Mesenchymal stem cell (in vitro differentiated cells and primary cell): ENCODE results near the gene FMNL3.
A peak's percentile ranks its signal among the peaks of the same experiment; 100 is the strongest.

ENCODE experiments used
- DNase-seq: peaks from one replicate; pipeline ENCODE4 v3.0.0-alpha.2; 2013
- H2AFZ ChIP-seq: one replicate; pipeline ENCODE4 v1.6.1; 2013; ENCODE audit warnings: low read depth, mild to moderate bottlenecking, control low read depth, inconsistent platforms, low read length, moderate library complexity
- H2AK5ac ChIP-seq: 2 replicates; pipeline ENCODE4 v1.6.1; 2013; ENCODE audit warnings: low read length, moderate library complexity, mild to moderate bottlenecking, inconsistent platforms; ENCODE audit not compliant: severe bottlenecking
- H2BK120ac ChIP-seq: one replicate; pipeline ENCODE4 v1.6.1; 2013; ENCODE audit warnings: low read depth, mild to moderate bottlenecking, inconsistent platforms, low read length, moderate library complexity
- H2BK12ac ChIP-seq, 2 experiments: one replicate each; pipeline ENCODE4 v1.6.1; 2013; ENCODE audit warnings: inconsistent platforms in 2 of 2, low read length in 2 of 2, mild to moderate bottlenecking in 2 of 2, moderate library complexity in 2 of 2, control low read depth in 1 of 2
- H2BK15ac ChIP-seq: one replicate; pipeline ENCODE4 v1.6.1; 2013; ENCODE audit warnings: mild to moderate bottlenecking, low read depth, inconsistent platforms; ENCODE audit not compliant: poor library complexity, severe bottlenecking
- H2BK5ac ChIP-seq: 2 replicates; pipeline ENCODE4 v1.6.1; 2013; ENCODE audit warnings: low read depth, mild to moderate bottlenecking, low read length, control low read depth, inconsistent platforms; ENCODE audit not compliant: poor library complexity, severe bottlenecking
- H3K14ac ChIP-seq, 2 experiments: one replicate each; pipeline ENCODE4 v1.6.1; 2013; ENCODE audit warnings: inconsistent platforms in 2 of 2, low read length in 2 of 2, control low read depth in 1 of 2, mild to moderate bottlenecking in 1 of 2, moderate library complexity in 1 of 2
- H3K18ac ChIP-seq, 2 experiments: one replicate each; pipeline ENCODE4 v1.6.1; 2013; ENCODE audit warnings: inconsistent platforms in 2 of 2, low read length in 2 of 2, control low read depth in 1 of 2, low read depth in 1 of 2, mild to moderate bottlenecking in 1 of 2
- H3K23ac ChIP-seq, 2 experiments: one replicate each; pipeline ENCODE4 v1.6.1; 2013; ENCODE audit warnings: inconsistent platforms in 2 of 2, low read length in 2 of 2, mild to moderate bottlenecking in 2 of 2, moderate library complexity in 2 of 2, control low read depth in 1 of 2
- H3K27ac ChIP-seq: 2 replicates; pipeline ENCODE4 v1.5.1; 2013; ENCODE audit warnings: mild to moderate bottlenecking, moderate library complexity, low read length, control low read depth, inconsistent platforms; ENCODE audit not compliant: poor library complexity, severe bottlenecking
- H3K27me3 ChIP-seq, 2 experiments: 2 replicates each; pipeline versions ENCODE4 v1.6.1 to v1.7.0; 2013; ENCODE audit warnings: low read length in 2 of 2, mild to moderate bottlenecking in 2 of 2, moderate library complexity in 2 of 2, control low read depth in 1 of 2, inconsistent platforms in 1 of 2; ENCODE audit not compliant: control insufficient read depth in 1 of 2, insufficient read depth in 1 of 2
- H3K36me3 ChIP-seq, 2 experiments: 2 replicates each; pipeline versions ENCODE4 v1.6.1 to v1.7.0; 2013; ENCODE audit warnings: low read length in 2 of 2, control low read depth in 1 of 2, inconsistent platforms in 1 of 2, low read depth in 1 of 2, mild to moderate bottlenecking in 1 of 2; ENCODE audit not compliant: insufficient read depth in 2 of 2, control insufficient read depth in 1 of 2
- H3K4ac ChIP-seq, 2 experiments: one replicate each; pipeline ENCODE4 v1.6.1; 2013; ENCODE audit warnings: inconsistent platforms in 2 of 2, low read length in 2 of 2, mild to moderate bottlenecking in 2 of 2, moderate library complexity in 2 of 2, control low read depth in 1 of 2, low read depth in 1 of 2
- H3K4me1 ChIP-seq: 2 replicates; pipeline ENCODE4 v1.6.1; 2013; ENCODE audit warnings: low read depth, low read length, control low read depth; ENCODE audit not compliant: control insufficient read depth, insufficient read depth
- H3K4me2 ChIP-seq: 2 replicates; pipeline ENCODE4 v1.6.1; 2013; ENCODE audit warnings: low read length, mild to moderate bottlenecking, inconsistent platforms; ENCODE audit not compliant: poor library complexity, severe bottlenecking
- H3K4me3 ChIP-seq, 2 experiments: 2 replicates each; pipeline versions ENCODE4 v1.5.1 to v1.7.0; 2013; ENCODE audit warnings: low read length in 2 of 2, mild to moderate bottlenecking in 2 of 2, control low read depth in 1 of 2, low read depth in 1 of 2; ENCODE audit not compliant: insufficient read depth in 1 of 2
- H3K79me1 ChIP-seq: replicated peaks from 2 replicates; pipeline ENCODE4 v1.6.1; 2013; ENCODE audit warnings: mild to moderate bottlenecking, control low read depth, low read length, inconsistent platforms; ENCODE audit not compliant: poor library complexity, severe bottlenecking
- H3K9ac ChIP-seq: 2 replicates; pipeline ENCODE4 v1.7.0; 2013; ENCODE audit warnings: mild to moderate bottlenecking, low read length, moderate library complexity
- H3K9me3 ChIP-seq: 2 replicates; pipeline ENCODE4 v1.7.0; 2013; ENCODE audit warnings: mild to moderate bottlenecking, low read length; ENCODE audit not compliant: control insufficient read depth
- H4K8ac ChIP-seq: one replicate; pipeline ENCODE4 v1.6.1; 2013; ENCODE audit warnings: inconsistent platforms, mild to moderate bottlenecking, low read length, moderate library complexity
- H4K91ac ChIP-seq: one replicate; pipeline ENCODE4 v1.6.1; 2013; ENCODE audit warnings: mild to moderate bottlenecking, low read length, inconsistent platforms
- WGBS: methylation state at CpG from one replicate; pipeline ENCODE4 v1.1.7; 2013; ENCODE audit warnings: mixed read lengths; 5-methylcytosine and 5-hydroxymethylcytosine counted together

Gene FMNL3

GRCh38 chr12:49672301-49673217 lies 34.6 kb downstream of the FMNL3 start:
- H2BK15ac ChIP-seq: no peak overlapping the region
- H3K4ac ChIP-seq: peak overlapping the region; percentile 75 to 95
- peak overlapping the region; percentile 65 for H4K8ac ChIP-seq
- H3K9me3 ChIP-seq: no peaks in the 10 kb centered on the region
- peak overlapping the region; percentile 90 for H4K91ac ChIP-seq
- no peak overlapping the region for H2BK5ac ChIP-seq
- H3K14ac ChIP-seq: peak overlapping the region in 1 of 2 experiments; percentile 29
- no peak overlapping the region for H3K4me2 ChIP-seq
- H3K18ac ChIP-seq: peak overlapping the region; percentile 75 to 79
- WGBS: 69% methylated on average over 5 of the region's 5 CpGs
- H3K36me3 ChIP-seq: no peaks in the 10 kb centered on the region
- H2AFZ ChIP-seq: no peak overlapping the region
- H2BK12ac ChIP-seq: peak overlapping the region; percentile 84 to 99
- H3K4me1 ChIP-seq: peaks cover 25% of the 10 kb centered on the region
- no peaks in the 10 kb centered on the region for H3K27me3 ChIP-seq
- DNase-seq: peak; percentile 47
- H3K9ac ChIP-seq: peak overlapping the region; percentile 52
- H3K4me3 ChIP-seq: peak overlapping the region in 1 of 2 experiments; percentile 22
- H2BK120ac ChIP-seq: peak overlapping the region; percentile 65
- no peak overlapping the region for H3K27ac ChIP-seq
- H3K79me1 ChIP-seq: peaks cover 39% of the 10 kb centered on the region
- no peak overlapping the region for H3K23ac ChIP-seq
- H2AK5ac ChIP-seq: peak overlapping the region; percentile 29

GRCh38 chr12:49671031-49671765 lies 36.0 kb downstream of the FMNL3 start:
- Histone ChIP-seq H3K14ac (no peak overlapping the region), H3K27ac (no peak overlapping the region), H2AFZ (no peak overlapping the region), H3K23ac (peak overlapping the region in 1 of 2 experiments; percentile 57), H2BK120ac (no peak overlapping the region), H3K36me3 (no peaks in the 10 kb centered on the region), H2BK5ac (no peak overlapping the region), H3K9me3 (no peaks in the 10 kb centered on the region), H3K79me1 (peaks cover 47% of the 10 kb centered on the region), H3K4ac (peak overlapping the region in 1 of 2 experiments; percentile 35), H2BK12ac (peak overlapping the region; percentile 2 to 75), H4K91ac (peak overlapping the region; percentile 58), H4K8ac (peak overlapping the region; percentile 23), H3K4me2 (no peak overlapping the region), H2BK15ac (peak overlapping the region; percentile 53), H3K9ac (no peak overlapping the region), H3K4me1 (peaks cover 25% of the 10 kb centered on the region), H3K4me3 (no peak overlapping the region), H3K27me3 (no peaks in the 10 kb centered on the region), H3K18ac (peak overlapping the region; percentile 16 to 29), H2AK5ac (no peak overlapping the region)
- DNase-seq: no peak
- WGBS: 85% methylated on average over 5 of the region's 5 CpGs

DNA sequence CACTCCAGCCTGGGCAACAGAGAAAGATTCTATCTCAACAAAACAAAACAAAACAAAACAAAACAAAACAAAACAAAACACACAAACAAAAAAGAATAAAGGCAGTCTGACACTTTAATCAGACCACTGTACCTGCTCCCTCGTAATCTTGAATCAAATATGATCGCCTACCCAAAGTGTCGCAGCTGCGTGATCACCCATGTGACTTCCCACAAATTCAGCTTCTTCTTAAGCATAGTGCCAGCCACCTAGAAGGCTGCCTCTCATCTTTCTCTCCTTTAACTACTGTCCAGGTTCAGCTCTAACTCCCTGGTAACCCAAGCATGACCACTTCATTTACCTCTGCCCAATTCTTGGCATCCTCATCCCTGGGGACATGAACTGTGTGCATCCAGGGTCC lies 37.4 kb downstream of the FMNL3 start:
- H3K9ac ChIP-seq: no peak overlapping the region
- H3K79me1 ChIP-seq: peaks cover 50% of the 10 kb centered on the region
- H2AK5ac ChIP-seq: no peak overlapping the region
- H3K36me3 ChIP-seq: peaks cover 0 to 6% of the 10 kb centered on the region in 2 experiments
- H3K18ac ChIP-seq: peak overlapping the region in 1 of 2 experiments; percentile 35
- no peaks in the 10 kb centered on the region for H3K9me3 ChIP-seq
- H2BK5ac ChIP-seq: no peak overlapping the region
- H2BK12ac ChIP-seq: no peak overlapping the region
- no peak overlapping the region for H2BK120ac ChIP-seq
- no peak overlapping the region for H3K27ac ChIP-seq
- peaks cover 26% of the 10 kb centered on the region for H3K4me1 ChIP-seq
- no peak overlapping the region for H3K14ac ChIP-seq
- WGBS: 97% methylated on average over 4 of the region's 4 CpGs
- H2BK15ac ChIP-seq: no peak overlapping the region
- no peak overlapping the region for H4K8ac ChIP-seq
- H3K4me2 ChIP-seq: no peak overlapping the region
- no peak overlapping the region for H3K4me3 ChIP-seq
- no peak overlapping the region for H4K91ac ChIP-seq
- no peak overlapping the region for H2AFZ ChIP-seq
- H3K23ac ChIP-seq: no peak overlapping the region
- H3K4ac ChIP-seq: no peak overlapping the region
- DNase-seq: no peak
- no peaks in the 10 kb centered on the region for H3K27me3 ChIP-seq
